ENCODE measurements around the gene RDH13. TPM values are rescaled to one million over a fixed set of nuclear protein-coding genes. Genes with fewer than 3 reads are reported as not detected.
A peak's percentile ranks its signal among the peaks of the same experiment; 100 is the strongest.

RDH13 gene, protein sequence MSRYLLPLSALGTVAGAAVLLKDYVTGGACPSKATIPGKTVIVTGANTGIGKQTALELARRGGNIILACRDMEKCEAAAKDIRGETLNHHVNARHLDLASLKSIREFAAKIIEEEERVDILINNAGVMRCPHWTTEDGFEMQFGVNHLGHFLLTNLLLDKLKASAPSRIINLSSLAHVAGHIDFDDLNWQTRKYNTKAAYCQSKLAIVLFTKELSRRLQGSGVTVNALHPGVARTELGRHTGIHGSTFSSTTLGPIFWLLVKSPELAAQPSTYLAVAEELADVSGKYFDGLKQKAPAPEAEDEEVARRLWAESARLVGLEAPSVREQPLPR
- total RNA-seq (10 to 100 TPM; 29.3 to 60.7 (median 43.0) TPM), polyA plus RNA-seq (10 to 100 TPM; 34.6 to 37.9 TPM)
- long read RNA-seq, donor 1, transcript RDH13-223 (7 exons, 1,931 nt), result major isoform, 47 of 56 reads
- long read RNA-seq, donor 1, partial matches to known transcripts, result 2 of 56 reads
- long read RNA-seq, donor 1, other reads (novel, unspliced or antisense), result 6 of 56 reads
- long read RNA-seq, donor 2, transcript RDH13-223 (7 exons, 1,931 nt), result major isoform, 223 of 269 reads
- long read RNA-seq, donor 2, transcript RDH13-221 (8 exons, 1,481 nt), result minor isoform, 5 of 269 reads
- long read RNA-seq, donor 2, partial matches to known transcripts, result 2 of 269 reads
- long read RNA-seq, donor 2, other reads (novel, unspliced or antisense), result 36 of 269 reads
- long read RNA-seq, donor 3, transcript RDH13-223 (7 exons, 1,931 nt), result major isoform, 73 of 82 reads
- long read RNA-seq, donor 3, partial matches to known transcripts, result 4 of 82 reads
- long read RNA-seq, donor 3, other reads (novel, unspliced or antisense), result 5 of 82 reads

DNA sequence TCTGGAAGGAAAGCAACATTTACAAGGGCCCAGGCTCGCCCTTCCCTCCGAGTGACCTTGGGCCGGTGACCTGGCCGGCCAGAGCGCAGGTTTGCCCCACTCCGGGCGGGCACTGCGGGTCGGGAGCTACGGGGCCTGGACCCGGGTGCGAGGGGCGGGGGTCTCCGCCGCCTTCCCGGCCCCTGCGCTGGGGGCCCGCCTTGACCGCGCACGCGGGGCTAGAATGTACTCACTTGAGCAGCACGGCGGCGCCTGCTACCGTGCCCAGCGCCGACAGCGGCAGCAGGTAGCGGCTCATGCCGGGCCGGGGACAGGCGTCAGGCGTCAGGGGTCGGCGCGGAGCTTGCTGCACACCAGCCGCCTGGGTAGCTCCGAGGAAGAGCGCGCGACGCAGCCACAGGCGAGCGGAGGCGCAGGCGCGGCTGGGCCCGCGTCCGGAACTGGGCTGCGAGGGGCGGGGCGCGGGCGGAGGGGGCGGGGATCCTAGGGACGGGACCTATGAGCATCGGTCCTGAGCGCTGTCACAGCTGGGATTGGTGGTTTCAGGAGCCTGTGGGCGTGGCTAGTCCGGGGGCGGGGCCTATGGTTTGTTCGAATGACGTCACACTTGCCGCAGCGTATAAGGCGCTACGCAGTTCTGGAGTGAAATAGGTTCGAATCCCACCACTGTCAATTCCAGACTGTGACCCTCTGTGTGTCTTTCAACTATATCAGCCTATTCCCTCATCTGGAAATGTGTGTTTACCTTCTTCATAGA lies at the start of gene RDH13:
RDH13 (minus strand) TSS at position 414 of the 757 bp plus-strand sequence; CDS start at position 298, 116 bp downstream.
- TF ChIP-seq POLR2A (IDR thresholded peaks at IDR 0.05), result peak in 1 of 2 donors; percentile 64
- TF ChIP-seq, protein P1, sequence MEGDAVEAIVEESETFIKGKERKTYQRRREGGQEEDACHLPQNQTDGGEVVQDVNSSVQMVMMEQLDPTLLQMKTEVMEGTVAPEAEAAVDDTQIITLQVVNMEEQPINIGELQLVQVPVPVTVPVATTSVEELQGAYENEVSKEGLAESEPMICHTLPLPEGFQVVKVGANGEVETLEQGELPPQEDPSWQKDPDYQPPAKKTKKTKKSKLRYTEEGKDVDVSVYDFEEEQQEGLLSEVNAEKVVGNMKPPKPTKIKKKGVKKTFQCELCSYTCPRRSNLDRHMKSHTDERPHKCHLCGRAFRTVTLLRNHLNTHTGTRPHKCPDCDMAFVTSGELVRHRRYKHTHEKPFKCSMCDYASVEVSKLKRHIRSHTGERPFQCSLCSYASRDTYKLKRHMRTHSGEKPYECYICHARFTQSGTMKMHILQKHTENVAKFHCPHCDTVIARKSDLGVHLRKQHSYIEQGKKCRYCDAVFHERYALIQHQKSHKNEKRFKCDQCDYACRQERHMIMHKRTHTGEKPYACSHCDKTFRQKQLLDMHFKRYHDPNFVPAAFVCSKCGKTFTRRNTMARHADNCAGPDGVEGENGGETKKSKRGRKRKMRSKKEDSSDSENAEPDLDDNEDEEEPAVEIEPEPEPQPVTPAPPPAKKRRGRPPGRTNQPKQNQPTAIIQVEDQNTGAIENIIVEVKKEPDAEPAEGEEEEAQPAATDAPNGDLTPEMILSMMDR (IDR thresholded peaks at IDR 0.05), result no peak

DNA sequence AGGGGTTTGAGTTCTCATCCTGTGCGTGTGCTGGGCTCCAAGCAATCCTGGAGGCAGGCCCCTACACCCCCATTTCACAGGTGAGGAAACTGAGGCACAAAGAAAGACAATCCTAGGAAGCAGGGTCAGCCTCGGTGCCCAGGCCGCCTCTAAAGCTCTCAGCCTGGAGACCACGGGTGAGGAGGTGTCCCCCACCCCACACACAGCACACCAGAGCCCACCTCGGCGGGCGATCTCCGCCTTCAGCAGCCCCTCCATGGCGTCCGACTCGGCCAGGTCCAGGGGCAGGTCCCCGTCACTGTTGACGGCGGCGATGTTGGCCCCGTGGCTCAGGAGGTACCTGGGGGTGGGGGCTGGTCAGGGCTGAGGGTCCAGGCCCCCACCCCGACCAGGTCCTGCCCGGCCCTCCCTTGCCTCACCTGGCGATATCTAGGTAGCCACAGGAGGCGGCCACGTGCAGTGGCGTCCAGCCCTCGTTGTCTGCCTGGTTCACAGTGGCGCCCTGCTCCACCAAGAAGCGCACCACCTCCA lies 49.4 kb upstream of the RDH13 start:
- H3K27me3 ChIP-seq, result no peaks in the 10 kb centered on the region
- H3K9me3 ChIP-seq, result no peaks in the 10 kb centered on the region
- DNase-seq (peak in 1 of 5 donors; percentile 26), ATAC-seq (no peak)
- peak overlapping the region in 1 of 12 donors; percentile 31 for H3K4me3 ChIP-seq
- intact Hi-C loops (cut with DNase I), result no loop called here
- no peak for TF ChIP-seq POLR2A (IDR thresholded peaks at IDR 0.05)
- TF ChIP-seq, protein P1 (IDR thresholded peaks at IDR 0.05), result no peak
- peaks cover 0 to 37% (median 27%) of the 10 kb centered on the region in 9 donors for H3K36me3 ChIP-seq
- peaks cover 5 to 70% (median 44%) of the 10 kb centered on the region in 12 donors for H3K4me1 ChIP-seq
- peak overlapping the region; percentile 82 to 99 (median 96) for H3K27ac ChIP-seq
- 86 to 100% (median 90%) methylated on average over 4 to 25 of the region's 25 CpGs for WGBS, 4 donors

More for the DNA sequence above, at the start of gene RDH13:
- H3K4me1 ChIP-seq, result peaks cover 0 to 22% (median 11%) of the 10 kb centered on the region in 12 donors
- intact Hi-C loops (cut with DNase I), result loop anchor here in 1 of 10 donors (2.0 kb wide), 1 partner anchor 54 kb away; the partner anchor contains the start of gene PPP1R12C
- peak within 1 kb of the TSS; percentile 67 to 100 (median 95) for H3K4me3 ChIP-seq
- peaks cover 0 to 9% (median 0%) of the 10 kb centered on the region in 9 donors for H3K27me3 ChIP-seq
- ATAC-seq, result peak; percentile 98 to 99 (median 99)
- H3K27ac ChIP-seq, result peak within 1 kb of the TSS; percentile 61 to 94 (median 88)
- DNase-seq, result peak; percentile 96 to 98 (median 98)
- H3K36me3 ChIP-seq, result peaks cover 0 to 19% (median 12%) of the 10 kb centered on the region in 9 donors
- no peaks in the 10 kb centered on the region for H3K9me3 ChIP-seq
- 1 to 2% (median 1%) methylated on average over 47 to 70 of the region's 70 CpGs for WGBS, 4 donors

DNA sequence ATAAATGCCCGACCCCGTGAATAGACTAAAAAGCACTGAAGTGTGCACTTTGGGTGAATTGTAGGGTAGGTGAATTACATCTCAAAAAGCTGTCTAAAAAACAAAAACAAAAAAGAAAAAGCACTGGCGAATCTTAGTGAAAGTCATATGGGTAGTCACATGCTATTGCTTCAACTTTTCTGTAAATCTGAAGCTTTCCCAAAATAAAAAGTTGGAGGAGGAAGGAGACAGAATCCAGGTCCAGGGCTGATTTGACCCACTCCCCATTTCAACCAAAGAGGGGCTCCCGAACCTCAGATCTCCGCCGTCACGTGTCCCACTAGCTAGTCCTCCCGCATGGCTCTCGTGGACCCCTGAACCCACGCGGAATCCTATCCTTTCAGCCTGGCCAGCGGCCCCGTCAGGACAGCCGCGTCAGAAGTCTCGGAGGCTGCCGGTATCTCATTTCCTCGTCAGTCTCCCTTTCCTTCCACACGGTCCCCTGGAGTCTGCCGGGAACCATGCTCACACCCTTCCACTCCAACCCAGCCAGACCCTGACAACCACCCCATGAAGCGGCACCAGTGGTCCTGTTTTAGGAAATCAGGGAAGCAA lies 48.4 kb upstream of the RDH13 start:
- TF ChIP-seq POLR2A (IDR thresholded peaks at IDR 0.05), result no peak
- TF ChIP-seq, protein P1 (IDR thresholded peaks at IDR 0.05), result no peak
- WGBS, 4 donors, result 48 to 57% (median 53%) methylated on average over 15 to 21 of the region's 21 CpGs
- intact Hi-C loops (cut with DNase I), result no loop called here
- Histone ChIP-seq H3K27me3 (no peaks in the 10 kb centered on the region), H3K4me3 (no peak overlapping the region), H3K9me3 (no peaks in the 10 kb centered on the region), H3K4me1 (peaks cover 5 to 63% (median 44%) of the 10 kb centered on the region in 12 donors), H3K36me3 (peaks cover 0 to 44% (median 34%) of the 10 kb centered on the region in 9 donors), H3K27ac (peak overlapping the region; percentile 82 to 99 (median 96))
- no peak for ATAC-seq
- DNase-seq, result peak in 1 of 5 donors; percentile 32

Data from heart left ventricle (tissue), 16 donors.